ENCODE data around the gene ELOVL2.

DNA sequence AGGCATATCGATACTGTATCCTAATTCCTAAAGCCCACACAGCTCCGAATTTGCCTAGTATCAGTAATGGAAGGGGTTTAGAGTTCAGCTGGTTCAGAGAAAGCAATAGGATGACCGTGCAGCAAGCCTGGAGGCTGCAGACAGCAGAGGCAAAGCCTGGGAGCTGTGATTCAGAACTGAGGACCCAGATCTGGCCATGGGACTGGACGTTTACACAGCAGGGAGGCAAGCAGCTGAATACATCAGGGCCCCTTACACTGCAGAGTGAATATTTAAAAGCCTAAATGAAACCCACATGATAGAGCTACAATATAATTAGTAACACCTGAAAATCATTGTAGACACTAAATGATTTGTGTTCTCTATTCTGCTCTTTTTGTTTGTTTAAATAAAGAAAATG is 38.0 kb downstream of the ELOVL2 start:
- TF ChIP-seq YY1 (IDR thresholded peaks at IDR 0.05; ENCODE audit: extremely low read depth, insufficient replicate concordance, low read depth, low read length) = no peak
- TF ChIP-seq RAD21 (IDR thresholded peaks at IDR 0.05; ENCODE audit: low read depth) = no peak
- TF ChIP-seq, protein P1, sequence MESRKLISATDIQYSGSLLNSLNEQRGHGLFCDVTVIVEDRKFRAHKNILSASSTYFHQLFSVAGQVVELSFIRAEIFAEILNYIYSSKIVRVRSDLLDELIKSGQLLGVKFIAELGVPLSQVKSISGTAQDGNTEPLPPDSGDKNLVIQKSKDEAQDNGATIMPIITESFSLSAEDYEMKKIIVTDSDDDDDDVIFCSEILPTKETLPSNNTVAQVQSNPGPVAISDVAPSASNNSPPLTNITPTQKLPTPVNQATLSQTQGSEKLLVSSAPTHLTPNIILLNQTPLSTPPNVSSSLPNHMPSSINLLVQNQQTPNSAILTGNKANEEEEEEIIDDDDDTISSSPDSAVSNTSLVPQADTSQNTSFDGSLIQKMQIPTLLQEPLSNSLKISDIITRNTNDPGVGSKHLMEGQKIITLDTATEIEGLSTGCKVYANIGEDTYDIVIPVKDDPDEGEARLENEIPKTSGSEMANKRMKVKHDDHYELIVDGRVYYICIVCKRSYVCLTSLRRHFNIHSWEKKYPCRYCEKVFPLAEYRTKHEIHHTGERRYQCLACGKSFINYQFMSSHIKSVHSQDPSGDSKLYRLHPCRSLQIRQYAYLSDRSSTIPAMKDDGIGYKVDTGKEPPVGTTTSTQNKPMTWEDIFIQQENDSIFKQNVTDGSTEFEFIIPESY (IDR thresholded peaks at IDR 0.05; ENCODE audit: extremely low read depth, insufficient replicate concordance, low read length) = no peak
- TF ChIP-seq POLR2AphosphoS5 (IDR thresholded peaks at IDR 0.05; ENCODE audit: low read depth, low read length) = no peak
- TF ChIP-seq EGR1 (IDR thresholded peaks at IDR 0.05; ENCODE audit: low read depth) = no peak
- TF ChIP-seq, protein P2, sequence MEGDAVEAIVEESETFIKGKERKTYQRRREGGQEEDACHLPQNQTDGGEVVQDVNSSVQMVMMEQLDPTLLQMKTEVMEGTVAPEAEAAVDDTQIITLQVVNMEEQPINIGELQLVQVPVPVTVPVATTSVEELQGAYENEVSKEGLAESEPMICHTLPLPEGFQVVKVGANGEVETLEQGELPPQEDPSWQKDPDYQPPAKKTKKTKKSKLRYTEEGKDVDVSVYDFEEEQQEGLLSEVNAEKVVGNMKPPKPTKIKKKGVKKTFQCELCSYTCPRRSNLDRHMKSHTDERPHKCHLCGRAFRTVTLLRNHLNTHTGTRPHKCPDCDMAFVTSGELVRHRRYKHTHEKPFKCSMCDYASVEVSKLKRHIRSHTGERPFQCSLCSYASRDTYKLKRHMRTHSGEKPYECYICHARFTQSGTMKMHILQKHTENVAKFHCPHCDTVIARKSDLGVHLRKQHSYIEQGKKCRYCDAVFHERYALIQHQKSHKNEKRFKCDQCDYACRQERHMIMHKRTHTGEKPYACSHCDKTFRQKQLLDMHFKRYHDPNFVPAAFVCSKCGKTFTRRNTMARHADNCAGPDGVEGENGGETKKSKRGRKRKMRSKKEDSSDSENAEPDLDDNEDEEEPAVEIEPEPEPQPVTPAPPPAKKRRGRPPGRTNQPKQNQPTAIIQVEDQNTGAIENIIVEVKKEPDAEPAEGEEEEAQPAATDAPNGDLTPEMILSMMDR (IDR thresholded peaks at IDR 0.05 in 2 of 3, conservative IDR thresholded peaks at IDR 0.05 in 1 of 3; ENCODE audit: borderline replicate concordance in 1 of 3, insufficient read depth in 1 of 3, low read depth in 2 of 3, low read length in 2 of 3) = no peak
- TF ChIP-seq POLR2A (IDR thresholded peaks at IDR 0.05; ENCODE audit: borderline replicate concordance, extremely low read depth, insufficient read depth, insufficient read length) = no peak
- TF ChIP-seq SRF (IDR thresholded peaks at IDR 0.05; ENCODE audit: low read depth) = no peak
- TF ChIP-seq, protein P3, sequence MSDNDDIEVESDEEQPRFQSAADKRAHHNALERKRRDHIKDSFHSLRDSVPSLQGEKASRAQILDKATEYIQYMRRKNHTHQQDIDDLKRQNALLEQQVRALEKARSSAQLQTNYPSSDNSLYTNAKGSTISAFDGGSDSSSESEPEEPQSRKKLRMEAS (IDR thresholded peaks at IDR 0.05) = no peak
- TF ChIP-seq, protein P4, sequence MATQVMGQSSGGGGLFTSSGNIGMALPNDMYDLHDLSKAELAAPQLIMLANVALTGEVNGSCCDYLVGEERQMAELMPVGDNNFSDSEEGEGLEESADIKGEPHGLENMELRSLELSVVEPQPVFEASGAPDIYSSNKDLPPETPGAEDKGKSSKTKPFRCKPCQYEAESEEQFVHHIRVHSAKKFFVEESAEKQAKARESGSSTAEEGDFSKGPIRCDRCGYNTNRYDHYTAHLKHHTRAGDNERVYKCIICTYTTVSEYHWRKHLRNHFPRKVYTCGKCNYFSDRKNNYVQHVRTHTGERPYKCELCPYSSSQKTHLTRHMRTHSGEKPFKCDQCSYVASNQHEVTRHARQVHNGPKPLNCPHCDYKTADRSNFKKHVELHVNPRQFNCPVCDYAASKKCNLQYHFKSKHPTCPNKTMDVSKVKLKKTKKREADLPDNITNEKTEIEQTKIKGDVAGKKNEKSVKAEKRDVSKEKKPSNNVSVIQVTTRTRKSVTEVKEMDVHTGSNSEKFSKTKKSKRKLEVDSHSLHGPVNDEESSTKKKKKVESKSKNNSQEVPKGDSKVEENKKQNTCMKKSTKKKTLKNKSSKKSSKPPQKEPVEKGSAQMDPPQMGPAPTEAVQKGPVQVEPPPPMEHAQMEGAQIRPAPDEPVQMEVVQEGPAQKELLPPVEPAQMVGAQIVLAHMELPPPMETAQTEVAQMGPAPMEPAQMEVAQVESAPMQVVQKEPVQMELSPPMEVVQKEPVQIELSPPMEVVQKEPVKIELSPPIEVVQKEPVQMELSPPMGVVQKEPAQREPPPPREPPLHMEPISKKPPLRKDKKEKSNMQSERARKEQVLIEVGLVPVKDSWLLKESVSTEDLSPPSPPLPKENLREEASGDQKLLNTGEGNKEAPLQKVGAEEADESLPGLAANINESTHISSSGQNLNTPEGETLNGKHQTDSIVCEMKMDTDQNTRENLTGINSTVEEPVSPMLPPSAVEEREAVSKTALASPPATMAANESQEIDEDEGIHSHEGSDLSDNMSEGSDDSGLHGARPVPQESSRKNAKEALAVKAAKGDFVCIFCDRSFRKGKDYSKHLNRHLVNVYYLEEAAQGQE (IDR thresholded peaks at IDR 0.05; ENCODE audit: low read depth) = no peak
- TF ChIP-seq EZH2 (IDR thresholded peaks at IDR 0.05) = no peak
- TF ChIP-seq EZH2phosphoT487 (IDR thresholded peaks at IDR 0.05; ENCODE audit: borderline replicate concordance) = no peak
